Keratinocyte (primary cell): ENCODE measurements around the gene CDC42EP5.

ENCODE experiments used
- EZH2 ChIP-seq: IDR thresholded peaks from one replicate; pipeline ENCODE4 v1.6.1; 2012; ENCODE audit warnings: inconsistent platforms, mild to moderate bottlenecking, low read length, moderate library complexity
- TF ChIP-seq, protein P1 (sequence below), 3 experiments: IDR thresholded peaks in 1 of 3; conservative IDR thresholded peaks in 1 of 3; optimal IDR thresholded peaks in 1 of 3; 2 replicates in 2 of 3; 3 replicates in 1 of 3; pipeline versions ENCODE3 to v1.5.1; 2011; ENCODE audit warnings: low read length in 3 of 3, mild to moderate bottlenecking in 3 of 3, moderate library complexity in 2 of 3, control low read depth in 1 of 3, inconsistent platforms in 1 of 3; ENCODE audit not compliant: insufficient read depth in 2 of 3; ENCODE audit errors: extremely low read depth in 1 of 3

DNA sequence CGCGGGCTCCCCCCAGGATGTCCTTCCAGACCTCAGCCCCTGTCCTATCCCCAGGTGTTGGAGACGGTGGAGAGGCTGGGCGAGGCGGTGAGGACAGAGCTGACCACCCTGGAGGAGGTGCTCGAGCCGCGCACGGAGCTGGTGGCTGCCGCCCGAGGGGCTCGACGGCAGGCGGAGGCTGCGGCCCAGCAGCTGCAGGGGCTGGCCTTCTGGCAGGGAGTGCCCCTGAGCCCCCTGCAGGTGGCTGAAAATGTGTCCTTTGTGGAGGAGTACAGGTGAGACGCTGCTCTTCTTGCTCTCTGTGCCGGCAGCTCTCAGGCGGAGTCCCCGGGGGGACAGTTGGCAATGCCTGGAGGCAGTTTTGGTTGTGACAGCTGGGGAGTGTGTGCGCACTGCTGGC is 51.0 kb downstream of the CDC42EP5 start:
- TF ChIP-seq, protein P1, sequence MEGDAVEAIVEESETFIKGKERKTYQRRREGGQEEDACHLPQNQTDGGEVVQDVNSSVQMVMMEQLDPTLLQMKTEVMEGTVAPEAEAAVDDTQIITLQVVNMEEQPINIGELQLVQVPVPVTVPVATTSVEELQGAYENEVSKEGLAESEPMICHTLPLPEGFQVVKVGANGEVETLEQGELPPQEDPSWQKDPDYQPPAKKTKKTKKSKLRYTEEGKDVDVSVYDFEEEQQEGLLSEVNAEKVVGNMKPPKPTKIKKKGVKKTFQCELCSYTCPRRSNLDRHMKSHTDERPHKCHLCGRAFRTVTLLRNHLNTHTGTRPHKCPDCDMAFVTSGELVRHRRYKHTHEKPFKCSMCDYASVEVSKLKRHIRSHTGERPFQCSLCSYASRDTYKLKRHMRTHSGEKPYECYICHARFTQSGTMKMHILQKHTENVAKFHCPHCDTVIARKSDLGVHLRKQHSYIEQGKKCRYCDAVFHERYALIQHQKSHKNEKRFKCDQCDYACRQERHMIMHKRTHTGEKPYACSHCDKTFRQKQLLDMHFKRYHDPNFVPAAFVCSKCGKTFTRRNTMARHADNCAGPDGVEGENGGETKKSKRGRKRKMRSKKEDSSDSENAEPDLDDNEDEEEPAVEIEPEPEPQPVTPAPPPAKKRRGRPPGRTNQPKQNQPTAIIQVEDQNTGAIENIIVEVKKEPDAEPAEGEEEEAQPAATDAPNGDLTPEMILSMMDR (optimal IDR thresholded peaks at IDR 0.05 in 1 of 3, IDR thresholded peaks at IDR 0.05 in 1 of 3, conservative IDR thresholded peaks at IDR 0.05 in 1 of 3; ENCODE audit: extremely low read depth in 1 of 3, insufficient read depth in 2 of 3, low read length in 3 of 3): no peak
- no peak for TF ChIP-seq EZH2
